Upper lobe of left lung (tissue), 6 donors: ENCODE data around the gene PLA2G4B. TPM values are rescaled to one million over a fixed set of nuclear protein-coding genes. Genes with fewer than 3 reads are reported as not detected.

Experiments used
- ATAC-seq, 2 donors: fragments of 200-7000 bp; cut with Tn5 transposase; one replicate each; pipeline ENCODE4 v1.9.1; 2022; ENCODE audit warnings: mild to moderate bottlenecking in 2 of 2, moderate library complexity in 2 of 2; ENCODE audit not compliant: low FRiP score in 2 of 2
- DNase-seq, 2 donors: peaks; one replicate each; pipeline ENCODE4 v3.0.0-alpha.2; 2019 to 2020
- H3K27ac ChIP-seq, 4 donors: fragments of 200-600 bp; sonication (generic); one replicate each; pipeline ENCODE4 v1.5.1; 2016 to 2019
- H3K27me3 ChIP-seq, 4 donors: fragments of 200-600 bp; sonication (generic); one replicate each; pipeline ENCODE4 v1.5.1; 2017 to 2019
- H3K36me3 ChIP-seq, 4 donors: fragments of 200-600 bp; sonication (generic); one replicate each; pipeline ENCODE4 v1.5.1; 2016 to 2019
- H3K4me1 ChIP-seq, 4 donors: fragments of 200-600 bp; sonication (generic); one replicate each; pipeline ENCODE4 v1.5.1; 2018 to 2019
- H3K4me3 ChIP-seq, 4 donors: fragments of 200-600 bp; sonication (generic); one replicate each; pipeline ENCODE4 v1.5.1; 2017 to 2019; ENCODE audit warnings: mild to moderate bottlenecking in 2 of 4, moderate library complexity in 1 of 4
- H3K9me3 ChIP-seq, 4 donors: fragments of 200-600 bp; sonication (generic); one replicate each; pipeline ENCODE4 v1.5.1; 2018 to 2019
- CTCF ChIP-seq, 6 experiments: fragments of 450-650 bp in 4 of 6; fragments of 200-600 bp in 2 of 6; sonication (generic) in 2 of 6; IDR thresholded peaks; one replicate each; pipeline ENCODE4 v1.5.1; 2016 to 2019; ENCODE audit warnings: antibody characterized with exemption in 6 of 6
- EP300 ChIP-seq, 4 donors: sonication (generic); formaldehyde crosslinking; IDR thresholded peaks; one replicate each; pipeline ENCODE4 v1.5.1; 2017; ENCODE audit warnings: antibody characterized with exemption in 4 of 4, control low read depth in 2 of 4
- POLR2A ChIP-seq, 4 donors: fragments of 450-650 bp; IDR thresholded peaks; one replicate each; pipeline ENCODE4 v1.5.1; 2016 to 2017; ENCODE audit warnings: antibody characterized with exemption in 4 of 4, mild to moderate bottlenecking in 2 of 4
- POLR2AphosphoS5 ChIP-seq, 2 donors: sonication (generic); formaldehyde crosslinking; IDR thresholded peaks; one replicate each; pipeline ENCODE4 v1.5.1; 2017; ENCODE audit warnings: antibody characterized with exemption in 2 of 2
- WGBS, 2 donors: methylation state at CpG; one replicate each; pipeline ENCODE4 v1.1.5; 2017 to 2018; 5-methylcytosine and 5-hydroxymethylcytosine counted together
- total RNA-seq, 6 donors: library from RNA; depleted of rRNA in 4 of 6; stranded (reverse); fragments of >200 nt in 4 of 6; gene quantifications; one replicate each; pipeline versions ENCODE4 v1.1.0 to v1.2.1, GENCODE V29; 2016 to 2021
- donor health status: DM: no; HTN: no; CAD: no; lungs with moderate emphysema.
- donor health status: DM: no; HTN: yes; CAD: no; lungs with severe emphysema.

Gene PLA2G4B
- total RNA-seq, 6 donors from 2014 or later, result 4.7 to 71.2 (median 14.4) TPM

- no peak for TF ChIP-seq EP300 (IDR thresholded peaks at IDR 0.05)
- TF ChIP-seq CTCF (IDR thresholded peaks at IDR 0.05), result no peak
- TF ChIP-seq POLR2A (IDR thresholded peaks at IDR 0.05), result no peak
- no peak for TF ChIP-seq POLR2AphosphoS5 (IDR thresholded peaks at IDR 0.05)
- ATAC-seq, result no peak
- H3K4me3 ChIP-seq, result no peak overlapping the region
- H3K4me1 ChIP-seq, result peaks cover 17 to 26% (median 21%) of the 10 kb centered on the region in 4 donors
- no peaks in the 10 kb centered on the region for H3K27me3 ChIP-seq
- H3K9me3 ChIP-seq, result no peaks in the 10 kb centered on the region
- 91 to 94% methylated on average over 4 to 6 of the region's 6 CpGs for WGBS, 2 donors
- no peaks in the 10 kb centered on the region for H3K36me3 ChIP-seq
- no peak for DNase-seq
- H3K27ac ChIP-seq, result no peak overlapping the region
These were observed 51.5 kb downstream of the PLA2G4B start for GRCh38 chr15:41890050-41890690.

- DNase-seq, result no peak
- no peaks in the 10 kb centered on the region for H3K36me3 ChIP-seq
- ATAC-seq, result no peak
- TF ChIP-seq EP300 (IDR thresholded peaks at IDR 0.05) (no peak), POLR2A (IDR thresholded peaks at IDR 0.05) (no peak), CTCF (IDR thresholded peaks at IDR 0.05) (no peak), POLR2AphosphoS5 (IDR thresholded peaks at IDR 0.05) (no peak)
- H3K4me1 ChIP-seq, result peaks cover 19 to 28% (median 24%) of the 10 kb centered on the region in 4 donors
- H3K27me3 ChIP-seq, result no peaks in the 10 kb centered on the region
- H3K27ac ChIP-seq, result no peak overlapping the region
- no peaks in the 10 kb centered on the region for H3K9me3 ChIP-seq
- no peak overlapping the region for H3K4me3 ChIP-seq
- 82 to 100% methylated on average over 3 to 6 of the region's 6 CpGs for WGBS, 2 donors
These were observed 52.6 kb downstream of the PLA2G4B start for GRCh38 chr15:41891226-41891625.

GRCh38 chr15:41891946-41892345 is 53.3 kb downstream of the PLA2G4B start:
- ATAC-seq, result no peak
- Histone ChIP-seq H3K27me3 (no peaks in the 10 kb centered on the region), H3K4me3 (no peak overlapping the region), H3K9me3 (no peaks in the 10 kb centered on the region), H3K27ac (no peak overlapping the region), H3K4me1 (peaks cover 19 to 28% (median 24%) of the 10 kb centered on the region in 4 donors), H3K36me3 (no peaks in the 10 kb centered on the region)
- DNase-seq, result no peak
- TF ChIP-seq CTCF (IDR thresholded peaks at IDR 0.05) (no peak), POLR2AphosphoS5 (IDR thresholded peaks at IDR 0.05) (no peak), POLR2A (IDR thresholded peaks at IDR 0.05) (no peak), EP300 (IDR thresholded peaks at IDR 0.05) (no peak)
- 92 to 94% methylated on average over 2 to 3 of the region's 3 CpGs for WGBS, 2 donors

GRCh38 chr15:41892621-41893421 is 54.2 kb downstream of the PLA2G4B start:
- Histone ChIP-seq H3K4me1 (peaks cover 19 to 28% (median 24%) of the 10 kb centered on the region in 4 donors), H3K27ac (peak overlapping the region in 1 of 4 donors; percentile 6), H3K4me3 (no peak overlapping the region), H3K27me3 (no peaks in the 10 kb centered on the region), H3K9me3 (no peaks in the 10 kb centered on the region), H3K36me3 (peaks cover 0 to 6% (median 0%) of the 10 kb centered on the region in 4 donors)
- WGBS, 2 donors, result 70 to 75% methylated on average over 5 to 22 of the region's 22 CpGs
- TF ChIP-seq POLR2AphosphoS5 (IDR thresholded peaks at IDR 0.05), result no peak
- TF ChIP-seq POLR2A (IDR thresholded peaks at IDR 0.05), result no peak
- TF ChIP-seq CTCF (IDR thresholded peaks at IDR 0.05), result no peak
- TF ChIP-seq EP300 (IDR thresholded peaks at IDR 0.05), result no peak
- ATAC-seq, result peak in 1 of 2 donors; percentile 39
- peak; percentile 78 to 90 for DNase-seq
